Epithelial cell of esophagus (primary cell): ENCODE data around the gene ADGRG3.
"Not testable (repeated sequence)": the region's sequence is repeated elsewhere in the genome, so short reads cannot be mapped to it uniquely, and the experiment has no call there.

Experiments
- DNase-seq: peaks from one replicate; pipeline ENCODE4 v3.0.0; 2010; ENCODE audit warnings: low read depth
- H3K4me3 ChIP-seq: 2 replicates; pipeline ENCODE4 v1.5.1; 2011; ENCODE audit warnings: mild to moderate bottlenecking, low read length, control low read depth
- TF ChIP-seq, protein P1 (sequence below): IDR thresholded peaks from 2 replicates; pipeline ENCODE4 v1.5.1; 2011; ENCODE audit warnings: low read depth, mild to moderate bottlenecking, low read length, control low read depth, inconsistent platforms; ENCODE audit not compliant: insufficient read depth; ENCODE audit errors: missing control alignments

Gene ADGRG3

GRCh38 chr16:57707331-57707730 lies 39.2 kb downstream of the ADGRG3 start:
- TF ChIP-seq, protein P1, sequence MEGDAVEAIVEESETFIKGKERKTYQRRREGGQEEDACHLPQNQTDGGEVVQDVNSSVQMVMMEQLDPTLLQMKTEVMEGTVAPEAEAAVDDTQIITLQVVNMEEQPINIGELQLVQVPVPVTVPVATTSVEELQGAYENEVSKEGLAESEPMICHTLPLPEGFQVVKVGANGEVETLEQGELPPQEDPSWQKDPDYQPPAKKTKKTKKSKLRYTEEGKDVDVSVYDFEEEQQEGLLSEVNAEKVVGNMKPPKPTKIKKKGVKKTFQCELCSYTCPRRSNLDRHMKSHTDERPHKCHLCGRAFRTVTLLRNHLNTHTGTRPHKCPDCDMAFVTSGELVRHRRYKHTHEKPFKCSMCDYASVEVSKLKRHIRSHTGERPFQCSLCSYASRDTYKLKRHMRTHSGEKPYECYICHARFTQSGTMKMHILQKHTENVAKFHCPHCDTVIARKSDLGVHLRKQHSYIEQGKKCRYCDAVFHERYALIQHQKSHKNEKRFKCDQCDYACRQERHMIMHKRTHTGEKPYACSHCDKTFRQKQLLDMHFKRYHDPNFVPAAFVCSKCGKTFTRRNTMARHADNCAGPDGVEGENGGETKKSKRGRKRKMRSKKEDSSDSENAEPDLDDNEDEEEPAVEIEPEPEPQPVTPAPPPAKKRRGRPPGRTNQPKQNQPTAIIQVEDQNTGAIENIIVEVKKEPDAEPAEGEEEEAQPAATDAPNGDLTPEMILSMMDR, result no peak
- DNase-seq, result no peak
- no peak overlapping the region for H3K4me3 ChIP-seq

DNA sequence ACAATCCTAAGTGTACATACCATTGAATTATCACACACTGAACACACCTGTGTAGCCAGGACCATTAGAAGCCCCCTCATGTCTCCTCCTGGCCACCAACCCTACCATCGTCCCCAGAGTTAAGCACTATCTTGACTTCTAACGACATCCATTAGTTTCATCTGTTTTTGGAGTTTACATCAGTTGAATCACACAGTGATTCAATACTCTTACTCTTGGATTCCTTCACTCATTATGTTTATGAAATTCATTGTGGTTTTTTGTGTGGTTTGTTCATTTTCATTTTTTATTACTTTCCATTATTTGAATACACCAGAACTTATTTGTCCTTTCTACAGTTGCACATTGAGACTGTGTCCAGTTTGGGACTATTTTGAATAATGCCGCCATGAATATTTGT lies 40.1 kb downstream of the ADGRG3 start:
- TF ChIP-seq, protein P1, result no peak
- no peak overlapping the region for H3K4me3 ChIP-seq
- no peak for DNase-seq

GRCh38 chr16:57709663-57710062 lies 41.6 kb downstream of the ADGRG3 start:
- no peak overlapping the region for H3K4me3 ChIP-seq
- TF ChIP-seq, protein P1, result no peak
- no peak for DNase-seq

DNA sequence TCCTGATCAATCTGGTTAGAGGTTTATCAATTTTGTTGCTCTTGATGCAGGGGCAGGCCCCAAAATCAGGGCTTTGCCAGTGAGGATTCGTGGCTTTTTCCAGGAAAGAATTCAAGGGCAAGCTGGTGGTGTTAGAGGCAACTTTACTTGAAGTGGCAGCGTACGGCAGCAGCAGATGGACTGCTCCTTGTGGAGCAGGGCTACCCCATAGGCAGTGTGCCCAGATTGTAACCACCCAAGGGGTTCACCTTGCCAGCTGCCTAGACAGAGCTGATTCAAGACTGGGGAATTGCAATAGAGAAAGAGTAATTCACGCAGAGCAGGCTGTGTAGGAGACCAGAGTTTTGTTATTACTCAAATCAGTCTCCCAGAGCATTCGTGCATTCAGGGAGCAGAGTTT lies 43.2 kb downstream of the ADGRG3 start:
- H3K4me3 ChIP-seq, result no peak overlapping the region
- TF ChIP-seq, protein P1, result no peak
- no peak for DNase-seq

DNA sequence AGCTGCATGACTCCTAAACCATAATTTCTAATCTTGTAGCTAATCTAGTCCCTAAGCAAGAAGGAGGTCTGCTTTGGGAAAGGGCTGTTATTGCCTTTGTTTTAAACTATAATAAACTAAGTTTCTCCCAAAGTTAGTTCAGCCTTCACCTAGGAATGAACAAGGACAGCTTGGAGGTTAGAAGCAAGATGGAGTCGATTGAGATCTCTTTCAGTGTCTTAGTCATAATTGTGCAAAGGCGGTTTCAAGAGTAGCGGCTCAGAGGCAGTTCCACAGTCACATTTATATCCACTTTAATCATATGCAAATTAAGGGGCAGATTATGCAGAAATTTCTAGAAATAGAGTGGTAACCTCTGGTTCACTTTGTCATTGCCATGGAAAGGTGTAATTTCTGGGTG lies 43.9 kb downstream of the ADGRG3 start:
- TF ChIP-seq, protein P1, result no peak
- no peak overlapping the region for H3K4me3 ChIP-seq
- no peak for DNase-seq

DNA sequence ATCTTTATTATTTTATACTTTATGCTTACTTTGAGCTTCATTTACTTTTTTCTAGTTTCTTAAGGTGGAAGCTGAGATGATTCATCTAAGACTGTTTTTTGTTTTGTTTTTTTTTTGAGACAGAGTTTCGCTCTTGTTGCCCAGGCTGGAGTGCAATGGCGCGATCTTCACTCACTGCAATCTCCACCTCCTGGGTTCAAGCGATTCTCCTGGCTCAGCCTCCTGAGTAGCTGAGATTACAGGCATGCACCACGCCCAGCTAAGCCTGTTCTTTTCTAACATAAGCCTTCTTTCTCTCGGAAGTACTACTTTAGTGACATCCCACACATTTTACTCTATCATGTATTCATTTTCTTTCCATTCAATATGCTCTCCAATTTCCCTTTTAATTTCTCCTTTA lies 44.5 kb downstream of the ADGRG3 start:
- H3K4me3 ChIP-seq, DNase-seq: not testable (repeated sequence)

GRCh38 chr16:57713596-57713995 lies 45.5 kb downstream of the ADGRG3 start:
- TF ChIP-seq, protein P1, result no peak

GRCh38 chr16:57714047-57714446 lies 45.9 kb downstream of the ADGRG3 start:
- DNase-seq, result no peak
- no peak overlapping the region for H3K4me3 ChIP-seq
- TF ChIP-seq, protein P1, result no peak

More at GRCh38 chr16:57713596-57713995, 45.5 kb downstream of the ADGRG3 start:
- DNase-seq, result no peak
- H3K4me3 ChIP-seq, result no peak overlapping the region
